SW 1271 (cell line): Measurements from ENCODE around the gene FOXP3.

ENCODE experiments used
- DNase-seq, 2 experiments: peaks; one replicate each; lab custom pipeline; 2025; lab: John Stamatoyannopoulos, UW

FOXP3 gene

DNA sequence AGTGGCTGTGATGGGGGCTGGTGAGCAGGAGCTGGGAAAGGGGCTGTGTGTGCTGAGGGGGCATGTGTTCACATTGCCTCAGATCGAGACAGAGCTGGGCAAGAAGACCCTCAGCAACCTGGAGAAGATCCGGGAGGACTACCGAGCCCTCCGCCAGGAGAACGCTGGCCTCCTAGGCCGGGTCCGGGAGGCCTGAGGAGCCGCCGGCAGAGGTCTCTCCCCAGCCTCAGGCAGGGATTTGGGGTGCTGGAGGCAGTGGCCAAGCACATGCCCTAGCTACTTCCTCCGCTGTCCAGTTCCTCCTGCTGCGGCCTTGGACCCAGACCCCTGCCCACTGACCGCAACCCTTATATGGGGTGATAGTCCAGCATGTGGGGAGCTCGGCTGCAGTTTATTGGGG is 14.4 kb downstream of the FOXP3 start:
- DNase-seq, result no peak

DNA sequence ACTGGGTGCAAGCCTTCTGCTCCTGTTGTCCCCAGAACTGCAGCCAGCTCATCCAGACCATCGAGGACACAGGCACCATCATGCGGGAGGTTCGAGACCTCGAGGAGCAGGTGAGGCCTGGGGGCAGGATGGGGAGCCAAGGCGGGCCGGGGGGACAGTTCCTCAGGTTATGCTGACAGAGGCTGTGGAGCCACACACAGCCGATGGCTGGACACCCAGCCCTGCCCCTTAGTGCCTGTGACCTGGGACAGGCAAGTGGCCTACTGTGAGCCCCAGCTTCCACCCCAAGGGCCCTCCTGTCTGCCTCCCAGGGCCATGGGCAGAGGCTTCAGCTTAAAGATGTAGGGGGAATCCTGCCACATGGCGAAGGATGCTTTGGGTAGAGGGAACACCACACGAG is 14.9 kb downstream of the FOXP3 start:
- no peak for DNase-seq

DNA sequence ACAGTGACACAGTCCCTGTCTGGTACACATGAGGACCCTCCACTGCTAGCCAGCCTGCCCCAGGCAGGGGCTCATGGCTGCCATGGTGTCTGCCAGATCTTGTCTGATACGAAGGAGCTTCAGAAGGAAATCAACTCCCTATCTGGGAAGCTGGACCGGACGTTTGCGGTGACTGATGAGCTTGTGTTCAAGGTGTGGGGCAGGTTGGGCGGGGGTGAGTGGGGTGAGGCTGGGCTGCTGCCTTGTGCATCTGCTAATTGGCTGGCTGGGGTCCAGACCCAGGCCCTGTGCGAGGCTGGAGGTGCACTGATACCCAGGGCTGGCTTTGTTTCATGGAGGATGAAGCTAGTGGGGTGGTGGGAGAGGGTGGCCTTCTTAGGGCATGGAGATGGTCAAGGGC is 15.4 kb downstream of the FOXP3 start:
- DNase-seq, result no peak

DNA sequence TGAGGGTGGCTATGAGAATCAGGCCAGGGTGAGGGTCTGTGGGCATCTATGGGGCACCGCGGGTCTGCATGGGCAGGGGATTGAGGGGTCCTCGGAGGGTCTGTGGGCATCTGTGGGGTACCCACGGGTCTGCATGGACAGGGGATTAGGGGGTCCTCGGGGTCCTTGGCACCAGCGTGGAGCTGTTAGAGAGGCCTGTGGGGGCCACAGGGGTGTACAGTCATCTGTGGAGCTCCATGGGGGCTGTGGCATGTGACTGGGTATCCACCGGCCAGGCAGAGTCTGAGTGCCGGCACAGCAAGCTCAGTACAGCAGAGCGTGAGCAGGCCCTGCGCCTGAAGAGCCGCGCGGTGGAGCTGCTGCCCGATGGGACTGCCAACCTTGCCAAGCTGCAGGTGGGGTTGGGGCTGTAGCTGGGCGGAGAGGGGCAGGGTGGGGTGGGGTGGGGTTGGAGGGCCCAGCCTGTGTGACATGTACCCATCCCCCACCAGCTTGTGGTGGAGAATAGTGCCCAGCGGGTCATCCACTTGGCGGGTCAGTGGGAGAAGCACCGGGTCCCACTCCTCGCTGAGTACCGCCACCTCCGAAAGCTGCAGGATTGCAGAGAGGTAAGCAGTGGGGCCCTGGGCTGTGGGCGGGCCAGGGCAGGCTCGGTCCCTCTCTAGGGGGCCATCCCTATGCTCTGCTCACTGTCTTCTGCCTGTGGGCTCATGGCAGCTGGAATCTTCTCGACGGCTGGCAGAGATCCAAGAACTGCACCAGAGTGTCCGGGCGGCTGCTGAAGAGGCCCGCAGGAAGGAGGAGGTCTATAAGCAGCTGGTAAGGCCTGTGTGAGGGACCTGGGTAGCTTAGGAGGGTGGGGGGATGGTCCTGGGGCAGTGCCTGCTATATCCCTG is 16.3 kb downstream of the FOXP3 start:
- no peak for DNase-seq

DNA sequence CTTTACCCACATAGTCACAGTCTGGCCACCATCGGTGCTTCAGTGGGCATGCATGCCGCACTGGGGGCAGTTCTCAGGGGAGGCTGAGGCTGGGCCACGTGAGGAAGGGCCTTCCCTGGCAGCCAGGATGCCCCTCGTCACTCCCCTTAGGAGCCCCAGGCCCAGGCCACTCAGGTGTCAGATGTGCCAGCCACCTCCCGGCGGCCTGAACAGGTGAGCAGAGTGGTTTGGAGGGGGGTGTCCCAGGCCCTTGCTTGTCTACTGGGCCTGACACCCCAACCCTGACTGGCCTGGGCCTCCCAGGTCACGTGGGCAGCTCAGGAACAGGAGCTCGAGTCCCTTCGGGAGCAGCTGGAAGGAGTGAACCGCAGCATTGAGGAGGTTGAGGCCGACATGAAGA is 17.2 kb downstream of the FOXP3 start:
- DNase-seq, result no peak

DNA sequence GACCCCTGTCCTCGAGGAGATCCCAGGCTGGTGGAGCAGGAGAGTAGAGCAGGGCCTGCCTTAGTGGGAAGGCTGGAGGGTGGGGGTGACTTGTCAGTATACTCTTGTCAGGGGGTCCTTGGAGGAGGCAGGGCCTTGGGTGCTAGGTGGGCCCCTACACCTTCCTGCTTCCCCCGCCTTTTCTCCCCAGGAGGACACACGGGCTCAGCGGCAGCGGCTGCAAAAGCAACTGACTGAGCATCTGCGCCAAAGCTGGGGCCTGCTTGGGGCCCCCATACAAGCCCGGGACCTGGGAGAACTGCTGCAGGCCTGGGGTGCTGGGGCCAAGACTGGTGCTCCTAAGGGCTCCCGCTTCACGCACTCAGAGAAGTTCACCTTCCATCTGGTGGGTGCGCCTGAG is 18.0 kb downstream of the FOXP3 start:
- no peak for DNase-seq

DNA sequence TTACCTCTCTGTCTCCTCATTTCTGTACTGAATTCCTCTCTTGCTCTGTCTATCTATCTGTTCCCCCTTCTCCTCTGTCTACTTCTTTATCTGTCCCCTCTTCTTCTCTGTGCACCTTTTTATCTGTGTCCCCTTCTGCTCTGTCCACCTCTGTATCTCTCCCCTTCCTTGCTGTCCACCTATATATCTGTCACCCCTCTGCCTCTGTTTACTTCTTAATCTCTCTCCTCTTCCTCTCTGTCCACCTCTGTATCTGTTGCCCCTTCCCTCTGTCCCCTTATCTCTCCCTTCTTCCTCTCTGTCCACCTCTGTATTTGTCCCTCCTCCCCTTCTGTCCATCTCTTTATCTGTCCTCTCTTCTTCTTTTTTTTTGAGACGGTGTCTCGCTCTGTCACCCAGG is 20.3 kb downstream of the FOXP3 start:
- DNase-seq, result no peak

DNA sequence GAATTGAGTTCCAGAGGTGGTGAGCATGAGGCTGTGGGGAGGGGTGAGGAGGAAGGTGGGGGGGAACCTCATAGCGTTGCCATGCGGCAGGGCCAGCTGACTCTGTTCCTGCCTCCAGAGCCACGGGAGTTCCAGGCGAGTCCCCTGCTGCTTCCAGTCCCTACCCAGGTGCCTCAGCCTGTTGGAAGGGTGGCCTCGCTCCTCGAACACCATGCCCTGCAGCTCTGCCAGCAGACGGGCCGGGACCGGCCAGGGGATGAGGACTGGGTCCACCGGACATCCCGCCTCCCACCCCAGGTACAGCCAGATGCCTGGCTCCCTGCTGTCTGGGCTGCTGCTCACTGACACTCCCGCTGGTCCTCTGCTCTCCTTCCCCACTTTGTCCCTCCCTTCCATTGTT is 21.3 kb downstream of the FOXP3 start:
- no peak for DNase-seq

DNA sequence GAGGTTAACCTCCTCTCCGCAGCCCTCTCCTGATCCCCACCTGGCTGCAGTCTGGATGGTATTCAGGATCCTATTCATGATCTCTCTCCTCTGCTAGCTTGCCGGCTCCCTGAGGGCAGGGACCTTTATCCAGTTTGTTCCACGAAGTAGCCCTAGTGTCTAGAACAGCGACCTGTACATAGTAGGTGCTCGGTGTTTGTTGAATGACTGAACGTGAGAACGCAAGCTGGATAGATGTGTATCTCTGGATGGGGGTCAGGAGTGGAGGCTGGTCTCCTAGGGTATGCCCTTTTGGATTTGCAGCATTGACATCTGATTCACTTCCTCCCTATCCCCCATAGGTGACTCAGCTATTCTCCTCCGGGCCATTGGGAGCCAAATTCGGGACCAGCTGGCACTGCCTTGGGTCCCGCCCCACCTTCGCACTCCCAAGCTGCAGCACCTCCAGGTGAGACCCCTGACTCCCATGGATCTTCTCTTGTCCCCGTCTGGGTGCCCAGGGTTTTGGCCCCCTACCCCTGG is 21.9 kb downstream of the FOXP3 start:
- no peak for DNase-seq

DNA sequence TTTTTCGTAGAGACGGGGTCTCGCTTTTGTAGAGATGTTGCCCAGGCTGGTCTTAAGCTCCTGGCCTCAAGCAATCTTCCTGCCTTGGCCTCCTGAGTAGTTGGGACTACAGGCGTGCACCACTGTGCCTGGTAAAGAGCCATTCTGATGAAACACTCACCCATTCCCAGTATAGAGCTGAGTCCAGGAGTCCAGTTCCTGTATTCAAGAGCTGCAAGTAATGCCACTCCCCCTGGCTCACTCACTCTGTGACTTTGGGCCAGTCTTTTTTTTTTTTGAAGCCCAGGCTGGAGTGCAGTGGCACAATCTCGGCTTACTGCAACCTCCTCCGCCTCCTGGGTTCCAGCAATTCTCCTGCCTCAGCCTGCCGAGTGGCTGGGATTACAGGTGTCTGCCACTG is 25.8 kb downstream of the FOXP3 start:
- DNase-seq, result no peak

DNA sequence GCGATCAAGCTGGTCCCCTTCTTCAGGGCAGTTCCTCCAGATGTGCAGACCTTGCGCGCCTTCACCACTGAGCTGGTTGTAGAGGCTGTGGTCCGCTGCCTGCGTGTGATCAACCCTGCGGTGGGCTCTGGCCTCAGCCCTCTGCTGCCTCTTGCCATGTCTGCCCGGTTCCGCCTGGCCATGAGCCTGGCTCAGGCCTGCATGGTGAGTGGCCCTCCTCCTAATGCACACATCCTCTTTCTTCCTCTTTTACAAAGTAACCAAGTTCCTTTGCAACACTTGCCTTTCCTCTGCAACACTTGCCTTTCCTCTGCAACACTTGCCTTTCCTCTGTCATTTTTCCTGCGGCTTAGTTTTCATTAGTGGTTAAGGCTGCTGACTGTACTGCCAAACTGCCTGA is 27.4 kb downstream of the FOXP3 start:
- DNase-seq, result no peak

DNA sequence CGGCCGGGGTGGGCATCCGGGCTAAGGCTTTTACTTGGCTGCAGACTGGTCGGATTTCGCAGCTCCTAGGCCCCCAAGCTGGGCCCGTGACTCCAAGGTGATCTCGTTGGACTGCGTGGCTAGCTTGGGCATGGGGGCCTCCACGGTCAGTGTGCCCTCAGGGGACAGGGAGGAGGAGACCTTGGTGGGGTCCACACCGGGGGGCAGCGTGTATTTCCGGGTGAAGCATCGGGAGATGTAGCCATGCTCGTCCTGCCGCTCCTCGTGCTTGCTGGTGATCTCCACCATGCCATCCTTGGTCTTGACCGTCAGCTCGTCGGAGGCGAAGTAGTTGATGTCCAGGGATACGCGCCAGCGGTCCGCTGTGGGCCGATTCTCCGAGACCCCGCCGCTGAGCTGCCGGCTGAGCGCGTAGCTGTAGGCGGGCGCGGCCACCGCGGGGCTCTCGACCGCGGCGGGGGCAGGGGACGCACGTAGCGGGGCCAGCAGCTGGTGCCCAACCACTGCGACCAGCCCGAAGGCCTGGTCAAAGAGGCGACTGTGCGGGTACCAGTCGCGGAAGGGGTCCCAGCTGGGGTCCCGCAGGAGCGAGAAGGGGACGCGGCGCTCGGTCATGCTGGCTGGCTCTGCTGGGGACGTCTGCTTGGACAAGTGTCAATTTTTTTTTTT is 30.5 kb downstream of the FOXP3 start:
- DNase-seq, result no peak

DNA sequence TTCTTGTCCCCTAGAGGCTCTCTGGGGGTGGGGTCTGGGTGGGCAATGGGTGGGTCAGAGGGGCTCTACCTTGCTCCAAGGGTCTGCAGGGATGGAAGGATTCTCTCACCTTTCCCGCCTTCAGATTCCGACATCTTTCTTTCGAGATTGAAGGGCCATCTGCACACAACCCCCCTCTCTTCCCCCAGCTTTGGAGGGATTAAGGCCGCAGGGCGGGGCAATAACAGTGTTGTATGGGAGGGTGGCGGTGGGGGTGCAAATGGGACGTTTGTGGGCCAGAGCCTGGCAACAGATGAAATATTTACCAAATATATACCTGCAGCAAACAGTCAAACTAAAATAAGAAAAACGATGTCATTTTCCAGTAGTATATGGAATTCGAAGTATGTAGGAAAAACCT is 31.3 kb downstream of the FOXP3 start, which contains the start of gene CACNA1F:
Gene CACNA1F, minus strand, starts transcription at position 165 of the 400 bp plus-strand sequence. Its CDS starts 31 bp downstream, at position 134.
- DNase-seq, result no peak

DNA sequence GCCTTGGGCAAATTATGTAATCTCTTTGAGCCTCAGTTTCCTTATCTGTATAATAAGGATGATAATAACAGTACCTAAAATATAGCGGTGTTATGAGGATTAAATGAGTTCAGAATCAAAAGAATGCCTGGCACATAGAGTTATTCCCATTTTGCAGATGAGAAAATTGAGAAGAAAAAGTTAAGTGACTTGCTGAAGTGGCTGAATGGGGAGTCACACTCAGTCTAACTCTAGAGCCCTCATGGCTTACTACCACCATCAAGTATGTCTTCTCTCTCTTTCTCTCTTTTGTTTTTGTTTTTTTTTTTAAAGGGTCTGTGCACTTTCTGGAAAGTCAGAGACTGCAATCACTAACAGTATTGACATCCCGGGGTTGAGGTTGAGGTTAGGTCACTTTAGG is 32.0 kb downstream of the FOXP3 start:
- no peak for DNase-seq

DNA sequence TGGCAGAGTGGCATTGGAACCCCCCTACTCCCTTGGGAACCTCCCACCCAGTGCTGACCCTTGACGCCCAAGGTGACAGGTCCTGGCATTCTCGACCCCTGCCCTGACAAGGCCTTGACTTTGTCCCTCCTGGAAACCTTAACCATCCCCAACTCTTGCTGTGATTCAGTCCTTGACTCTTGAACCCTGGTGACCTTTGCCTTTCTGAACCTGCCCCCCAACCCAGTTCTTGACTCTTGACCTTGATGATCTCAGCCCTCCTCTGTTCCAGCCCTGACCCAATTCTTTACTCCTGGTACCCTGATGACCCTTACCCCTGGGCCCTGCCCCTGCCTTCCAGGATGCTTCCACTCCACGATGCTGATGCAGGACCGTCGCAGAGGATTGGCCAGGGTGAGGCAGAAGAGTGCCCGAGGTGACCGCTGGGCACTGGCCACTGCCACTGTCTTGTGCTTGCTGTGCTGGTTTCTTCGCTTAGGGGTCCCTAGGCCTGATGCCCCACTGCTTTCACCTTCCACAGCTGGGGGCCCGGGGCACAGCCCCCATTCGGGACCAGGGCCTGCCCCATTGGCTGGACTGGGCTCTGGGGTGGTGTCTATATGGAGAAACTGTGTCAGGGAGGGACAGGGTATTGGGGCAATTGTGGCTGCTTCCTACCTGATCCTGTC is 33.0 kb downstream of the FOXP3 start:
- DNase-seq, result no peak

DNA sequence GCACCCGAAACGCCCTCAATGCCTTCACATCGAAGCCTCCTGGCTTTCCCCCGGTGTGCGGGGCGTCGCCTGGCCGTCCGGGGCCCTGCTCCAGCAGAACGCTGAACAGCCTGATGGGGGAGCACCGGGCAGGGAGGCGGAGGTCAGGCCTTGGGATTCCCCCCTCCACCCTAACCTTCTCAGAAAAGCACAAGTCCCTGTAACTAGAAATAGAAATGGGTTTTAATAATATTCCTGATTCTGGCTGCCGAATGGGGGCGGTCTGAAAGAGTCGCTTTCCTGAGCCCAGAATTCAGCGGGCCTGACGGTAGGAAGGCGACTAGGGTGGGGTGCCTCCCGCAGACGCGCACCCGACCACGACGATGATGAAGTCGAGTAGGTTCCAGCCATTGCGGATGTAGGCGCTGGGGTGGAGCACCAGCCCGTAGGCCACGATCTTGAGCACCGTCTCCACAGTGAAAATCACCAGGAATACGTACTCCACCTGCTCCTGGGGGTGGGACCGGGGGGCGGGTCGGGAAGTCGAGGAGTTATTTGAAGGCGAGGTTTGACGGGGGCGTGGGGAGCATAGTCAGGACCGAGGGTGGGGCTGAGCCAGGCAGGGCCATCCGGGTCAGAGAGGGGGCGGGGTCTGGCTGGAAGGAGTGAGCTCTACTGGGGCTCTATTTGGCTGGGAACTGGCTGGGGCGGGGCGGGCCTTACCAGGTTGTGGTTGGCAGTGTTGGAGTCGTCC is 33.8 kb downstream of the FOXP3 start:
- DNase-seq, result no peak

DNA sequence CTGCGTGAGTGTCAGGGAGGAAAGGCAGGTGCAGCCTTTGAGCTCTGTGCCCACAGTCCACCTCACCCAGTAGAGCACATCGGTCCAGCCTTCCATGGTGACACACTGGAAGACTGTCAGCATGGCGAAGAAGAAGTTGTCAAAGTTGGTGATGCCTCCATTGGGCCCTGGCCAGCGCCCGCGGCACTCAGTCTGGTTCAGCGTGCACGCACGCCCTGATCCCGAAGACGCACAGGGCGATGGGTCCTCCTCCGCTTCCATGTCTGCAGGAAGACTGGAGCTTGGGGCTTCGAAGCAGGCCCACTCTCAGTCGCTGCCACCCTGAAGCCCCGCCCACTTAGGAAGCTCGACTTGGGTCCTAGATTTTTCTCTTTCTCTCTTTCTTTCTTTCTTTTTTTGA is 36.3 kb downstream of the FOXP3 start:
- no peak for DNase-seq

DNA sequence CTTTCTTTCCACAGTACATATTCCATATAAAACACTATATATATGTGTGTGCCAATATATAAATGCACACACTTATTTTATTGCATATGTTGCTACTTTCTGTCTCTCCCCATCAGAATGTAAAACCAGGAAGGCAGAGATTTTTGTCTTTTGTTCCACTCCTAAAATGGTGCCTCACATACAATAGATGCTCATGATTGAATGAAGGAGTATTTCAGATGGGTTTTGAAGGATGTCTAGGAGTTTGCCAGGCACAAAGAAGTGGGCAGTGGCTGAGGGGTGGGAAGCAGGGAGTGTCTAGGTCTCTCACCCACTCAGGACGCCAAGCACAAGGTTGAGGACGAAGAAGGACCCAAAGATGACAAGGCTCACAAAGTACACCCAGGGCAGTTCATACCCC is 36.8 kb downstream of the FOXP3 start:
- DNase-seq, result no peak

DNA sequence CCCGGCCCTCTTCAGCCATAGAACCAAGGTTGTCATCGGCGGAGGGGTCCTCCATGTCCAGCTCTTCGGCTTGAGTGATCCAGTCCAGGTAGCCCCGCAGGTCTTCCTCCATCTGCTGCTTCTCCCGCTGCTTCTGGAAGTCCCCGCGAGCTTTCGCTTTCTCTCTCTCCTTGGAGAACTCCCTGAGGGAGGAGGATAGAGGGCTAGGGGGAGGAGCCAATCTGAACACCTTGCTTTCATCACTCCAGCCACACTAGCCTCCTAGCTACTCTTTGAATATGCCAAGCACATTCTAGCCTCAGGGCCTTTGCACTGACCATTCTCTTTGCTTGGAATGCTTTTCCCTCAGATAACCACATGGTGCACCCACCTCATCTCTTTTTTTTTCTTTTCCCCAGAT is 37.6 kb downstream of the FOXP3 start:
- no peak for DNase-seq

DNA sequence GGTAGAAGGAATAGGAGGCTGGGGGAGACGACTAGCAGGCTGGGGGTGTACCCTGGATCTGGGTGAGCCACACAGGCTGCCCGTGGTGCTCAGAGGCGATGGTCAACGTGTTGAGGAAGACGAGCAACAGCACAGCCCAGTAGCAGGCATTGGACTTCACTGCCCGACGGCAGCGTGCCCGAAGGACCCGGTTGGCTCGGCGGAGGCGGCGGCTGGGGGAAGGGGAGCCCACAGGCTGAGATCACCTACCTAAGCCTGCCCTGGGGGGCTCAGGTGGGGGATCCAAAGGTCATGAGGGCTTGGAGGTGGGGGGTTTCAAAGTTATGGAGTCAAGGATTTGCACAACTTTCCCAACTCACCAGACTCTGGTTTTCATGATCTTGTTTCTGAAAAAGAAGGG is 38.7 kb downstream of the FOXP3 start:
- no peak for DNase-seq

DNA sequence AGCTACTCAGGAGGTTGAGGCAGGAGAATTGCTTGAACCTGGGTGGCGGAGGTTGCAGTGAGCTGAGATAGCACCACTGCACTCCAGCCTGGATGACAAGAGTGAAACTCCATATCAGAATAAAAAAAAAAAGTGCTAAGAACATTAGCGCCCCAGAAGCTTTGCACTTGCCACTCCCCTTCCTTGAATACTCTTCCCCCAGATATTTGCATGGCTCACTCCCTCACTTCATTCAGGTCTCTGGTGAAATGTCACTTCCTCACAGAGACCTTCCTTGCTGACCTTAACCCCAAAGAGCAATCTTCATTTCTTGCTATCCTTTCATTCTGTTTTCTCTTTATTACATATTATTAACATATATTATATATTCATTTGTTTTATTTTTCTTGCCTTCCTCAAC is 42.6 kb downstream of the FOXP3 start:
- no peak for DNase-seq

DNA sequence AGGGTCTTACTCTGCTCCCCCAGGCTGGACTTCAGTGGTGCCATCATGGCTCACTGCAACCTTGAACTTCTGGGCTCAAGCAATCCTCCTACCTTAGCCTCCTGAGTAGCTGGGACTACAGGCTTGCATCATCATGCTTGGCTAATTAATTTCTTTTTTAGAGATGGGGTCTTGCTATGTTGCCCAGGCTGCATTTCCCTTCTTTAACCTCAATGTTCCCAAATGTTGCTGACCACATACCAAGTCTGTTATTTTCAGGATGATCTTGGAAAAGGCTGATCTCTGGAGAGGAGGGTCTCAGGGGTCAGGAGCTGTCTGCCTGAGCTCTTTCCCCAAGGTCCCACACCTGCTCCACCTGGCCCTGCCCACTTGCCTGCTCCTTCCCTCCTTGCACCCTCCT is 44.4 kb downstream of the FOXP3 start:
- no peak for DNase-seq
